GM21825 (cell line): Measurements from ENCODE around the gene SLC66A2.

Experiments used
- ATAC-seq: cut with Tn5 transposase; IDR thresholded peaks from one replicate; pipeline ENCODE4 v1.9.1; 2021; ENCODE audit warnings: mild to moderate bottlenecking, moderate library complexity; ENCODE audit not compliant: unreplicated experiment

Gene SLC66A2

GRCh38 chr18:79921984-79922965 lies 29.2 kb downstream of the SLC66A2 start:
- no peak for ATAC-seq

- no peak for ATAC-seq
These were observed 32.4 kb downstream of the SLC66A2 start for GRCh38 chr18:79919089-79919488.

DNA sequence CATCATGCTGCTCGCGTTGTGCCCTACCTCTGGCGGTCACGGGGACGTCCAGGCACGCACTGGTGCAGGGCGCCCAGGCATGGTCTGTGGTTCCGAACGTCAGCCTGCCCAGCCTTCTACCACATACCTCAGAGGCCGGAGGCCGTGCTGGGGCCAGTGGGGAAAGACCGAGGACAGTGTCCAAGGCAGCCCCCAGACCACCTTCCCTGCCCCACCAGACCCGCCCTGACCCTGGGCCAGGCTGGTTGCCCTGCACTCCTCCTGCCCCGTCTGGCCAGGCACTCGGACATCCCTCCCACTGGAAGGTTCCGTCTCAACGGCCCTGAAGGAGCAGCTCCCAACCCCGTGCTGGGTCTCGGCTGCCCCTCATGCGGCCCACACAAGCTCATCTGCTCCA lies 32.8 kb downstream of the SLC66A2 start:
- no peak for ATAC-seq

- no peak for ATAC-seq
These were observed 33.4 kb downstream of the SLC66A2 start for GRCh38 chr18:79917853-79918614.

GRCh38 chr18:79917169-79917852 lies 34.1 kb downstream of the SLC66A2 start:
- no peak for ATAC-seq

DNA sequence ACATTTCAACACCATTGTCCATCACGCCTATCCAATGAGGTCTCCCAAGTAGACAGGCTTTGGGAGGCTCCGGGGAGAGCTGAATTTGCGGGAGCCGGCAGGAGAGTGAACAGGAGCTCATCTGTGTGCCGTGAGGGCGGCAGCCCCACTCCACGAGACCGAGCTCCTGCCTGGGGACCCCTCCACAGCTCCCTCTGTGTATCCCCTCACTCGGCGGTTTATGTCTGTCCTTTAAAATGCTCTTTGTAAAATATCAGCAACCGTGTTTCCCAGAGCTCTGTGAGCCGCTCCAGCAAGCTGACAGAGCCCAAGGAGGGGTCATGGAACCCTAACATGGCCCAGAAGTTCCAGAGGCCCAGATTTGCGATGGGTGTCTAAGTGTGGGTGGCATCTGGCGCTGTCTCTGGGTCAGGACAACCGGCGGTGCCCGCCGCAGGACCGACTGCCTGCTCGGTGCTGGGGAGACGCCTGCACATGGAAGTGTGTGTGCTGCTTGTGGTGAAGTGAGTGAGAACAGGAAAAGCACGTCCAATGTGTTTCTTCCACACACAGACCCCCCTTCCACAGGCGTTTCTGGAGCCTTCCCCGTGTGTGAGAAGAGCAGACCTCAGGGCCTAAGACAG lies 34.8 kb downstream of the SLC66A2 start:
- no peak for ATAC-seq

DNA sequence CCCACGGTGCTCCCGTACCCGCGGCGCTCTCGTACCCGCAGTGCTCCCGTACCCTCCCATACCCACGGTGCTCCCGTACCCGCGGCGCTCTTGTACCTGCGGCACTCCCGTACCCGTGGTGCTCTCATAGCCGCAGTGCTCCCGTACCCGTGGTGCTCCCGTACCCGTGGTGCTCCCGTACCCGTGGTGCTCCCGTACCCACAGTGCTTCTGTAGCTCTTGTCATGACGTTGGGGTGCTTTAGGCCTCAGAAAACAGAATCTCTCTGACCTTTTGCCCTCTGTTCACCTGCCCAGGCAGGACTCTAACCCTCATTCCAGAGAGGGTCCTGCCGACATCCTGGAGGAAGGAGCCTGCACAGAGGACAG lies 35.3 kb downstream of the SLC66A2 start:
- ATAC-seq: no peak

DNA sequence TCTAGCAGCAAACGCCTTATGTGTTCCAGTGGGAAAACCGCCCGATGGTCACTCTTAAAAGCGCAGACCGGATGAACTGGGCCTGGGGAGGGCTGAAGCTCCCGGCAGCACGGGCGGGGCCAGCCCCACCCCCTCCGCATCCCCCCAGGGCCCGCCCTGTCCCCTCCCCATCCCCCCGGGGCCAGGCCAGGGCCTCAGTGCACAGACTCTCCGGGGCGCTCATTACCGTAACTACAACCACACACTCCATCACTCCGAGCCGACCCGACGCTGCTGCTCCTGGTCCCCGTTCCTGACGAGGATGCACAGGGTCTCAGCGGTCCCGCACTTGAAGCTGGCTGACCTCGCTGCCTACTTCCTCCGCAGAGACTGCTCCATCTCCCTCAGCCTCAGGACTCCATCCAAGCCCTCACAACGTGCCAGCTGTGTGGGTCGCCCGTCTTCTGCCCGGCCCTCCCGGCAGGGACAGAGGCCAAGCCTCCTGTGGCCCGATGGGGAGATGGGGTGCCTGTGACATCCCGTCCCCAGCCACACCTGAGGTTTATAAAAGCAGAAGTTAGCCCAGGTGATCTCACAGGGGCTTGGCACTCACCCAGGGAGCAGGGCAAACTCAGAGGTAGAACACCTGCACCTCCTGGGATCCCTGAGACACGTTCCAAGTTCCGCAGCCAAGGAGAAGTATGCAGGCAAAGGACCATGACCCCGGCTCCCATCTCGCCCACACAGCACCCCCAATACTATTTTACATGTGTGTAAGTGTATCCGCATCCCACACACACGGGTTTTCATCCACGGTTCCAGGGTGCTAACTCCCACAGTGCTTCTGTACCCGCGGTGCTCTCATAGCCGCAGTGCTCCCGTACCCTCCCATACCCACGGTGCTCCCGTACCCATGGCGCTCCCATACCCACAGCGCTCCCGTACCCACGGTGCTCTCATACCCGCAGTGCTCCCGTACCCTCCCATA lies 36.0 kb downstream of the SLC66A2 start:
- ATAC-seq: no peak

- no peak for ATAC-seq
These were observed 36.8 kb downstream of the SLC66A2 start for GRCh38 chr18:79914614-79915160.

GRCh38 chr18:79912994-79913831 lies 38.2 kb downstream of the SLC66A2 start:
- ATAC-seq: no peak

DNA sequence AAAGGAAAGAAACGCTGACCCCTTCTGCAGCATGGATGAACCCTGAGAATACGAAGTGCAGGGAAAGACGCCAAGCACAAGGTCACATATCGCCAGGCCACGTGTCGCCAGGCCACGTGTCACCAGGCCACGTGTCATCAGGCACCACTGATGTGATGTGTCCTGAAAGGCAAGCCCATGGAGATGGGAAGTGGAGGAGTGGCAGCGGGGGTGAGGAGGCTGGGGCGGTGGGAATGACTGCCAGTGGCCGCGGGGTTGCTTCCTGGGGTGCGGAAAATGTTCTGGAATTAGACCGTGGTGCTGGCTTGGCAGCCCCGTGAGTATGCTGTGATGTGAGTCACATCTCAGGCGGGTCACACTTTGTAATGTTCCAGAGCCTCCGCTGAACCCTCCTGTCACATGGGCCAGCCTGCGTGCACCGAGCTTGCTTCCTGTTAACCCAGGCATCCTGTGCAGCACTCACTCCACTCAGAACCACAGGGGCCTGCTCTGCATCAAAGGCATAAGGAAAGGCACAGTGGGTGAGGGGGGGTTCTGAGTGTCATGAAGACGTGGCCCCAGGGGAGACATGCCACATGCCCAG lies 39.0 kb downstream of the SLC66A2 start:
- no peak for ATAC-seq

DNA sequence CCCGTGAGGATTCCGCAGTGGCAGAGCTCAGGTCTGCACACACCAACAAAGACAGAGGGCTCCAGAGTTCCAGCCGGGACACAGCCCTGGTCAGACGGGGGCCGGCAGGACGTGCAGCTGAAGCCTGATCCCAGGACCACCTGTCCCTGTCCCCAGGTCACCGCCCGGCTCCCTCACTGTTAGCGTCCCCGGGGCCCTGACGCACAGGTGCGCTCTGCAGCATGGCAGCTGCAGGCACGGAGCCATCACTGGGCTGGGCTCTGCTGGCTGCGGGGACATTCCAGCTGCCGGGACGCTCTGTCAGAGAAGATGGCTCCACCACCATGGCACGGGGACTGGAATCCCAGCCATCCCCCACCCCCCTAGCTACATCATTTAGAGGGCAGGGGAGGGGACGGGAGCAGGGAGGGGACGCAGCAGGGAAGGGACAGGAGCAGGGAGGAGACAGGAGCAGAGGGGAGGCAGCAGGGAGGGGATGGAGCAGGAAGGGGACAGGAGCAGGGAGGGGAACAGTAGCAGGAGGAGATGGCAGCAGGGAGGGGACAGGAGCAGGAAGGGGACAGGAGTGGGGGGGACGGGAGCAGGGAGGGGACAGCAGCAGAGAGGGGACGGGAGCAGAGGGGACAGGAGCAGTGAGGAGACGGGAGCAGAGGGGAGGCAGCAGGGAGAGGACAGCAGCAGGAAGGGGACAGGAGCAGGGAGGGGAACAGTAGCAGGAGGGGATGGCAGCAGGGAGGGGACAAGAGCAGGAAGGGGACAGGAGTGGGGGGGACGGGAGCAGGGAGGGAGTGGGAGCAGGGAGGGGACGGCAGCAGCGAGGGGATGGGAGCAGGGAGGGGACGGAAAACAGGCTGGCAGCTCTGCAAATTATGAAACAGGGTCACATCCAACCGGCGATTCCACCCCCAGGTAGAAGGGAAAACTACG lies 39.8 kb downstream of the SLC66A2 start:
- no peak for ATAC-seq

DNA sequence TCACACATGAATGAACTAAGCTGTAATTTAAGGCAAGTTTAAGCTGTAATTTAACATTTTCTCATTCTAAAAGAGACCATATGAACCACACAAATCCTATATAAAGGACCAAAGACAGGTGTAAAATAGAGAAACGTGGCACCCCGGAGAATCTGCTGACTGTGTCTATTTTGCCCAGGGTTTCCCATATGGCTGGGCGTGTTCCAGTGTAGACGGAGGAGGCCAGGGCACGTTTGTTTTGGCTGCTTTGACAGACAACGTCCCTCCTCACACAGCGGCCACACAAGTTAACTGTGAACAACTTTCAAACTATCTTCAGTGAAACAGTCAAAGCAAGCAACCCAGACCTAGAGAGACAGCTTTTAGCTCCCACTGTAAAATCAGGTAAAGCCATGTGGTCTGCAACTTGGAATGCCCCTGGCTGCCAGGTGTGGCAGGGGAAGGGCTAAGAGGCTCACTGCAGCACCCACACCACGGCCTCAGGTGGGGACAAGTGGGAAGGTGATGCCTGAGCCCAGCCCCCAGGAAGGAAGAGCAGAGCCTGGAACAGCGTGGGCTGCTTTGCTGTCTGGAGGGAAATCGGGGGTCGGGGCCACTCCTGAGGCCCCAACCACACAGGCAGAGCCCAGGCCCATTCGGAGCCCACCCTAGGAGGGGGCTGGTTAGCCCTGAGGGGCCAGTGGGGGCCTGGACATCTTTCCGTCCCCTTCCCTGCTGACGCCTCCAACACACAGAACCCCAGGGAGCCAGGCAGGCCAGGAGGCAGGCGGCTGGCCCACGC lies 40.7 kb downstream of the SLC66A2 start:
- ATAC-seq: no peak

DNA sequence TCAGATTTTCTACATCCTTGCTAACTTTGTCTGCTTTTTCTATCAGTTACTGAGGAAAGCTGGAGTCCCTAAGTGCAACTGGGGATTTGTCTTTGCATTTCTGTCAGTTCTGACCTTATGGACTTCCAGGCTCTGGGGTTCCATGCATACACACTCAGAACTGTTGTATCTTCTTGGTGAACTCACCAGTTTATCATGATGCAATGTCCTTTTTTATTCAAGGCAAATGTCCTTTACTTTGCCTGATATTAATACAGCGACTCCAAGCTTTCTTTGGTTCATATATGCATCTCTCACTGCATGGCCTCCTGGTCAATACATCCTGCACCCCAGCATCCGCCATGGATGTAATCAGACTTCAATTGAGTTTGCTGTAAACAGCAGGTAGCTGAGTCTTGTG lies 44.7 kb downstream of the SLC66A2 start:
- ATAC-seq: no peak

DNA sequence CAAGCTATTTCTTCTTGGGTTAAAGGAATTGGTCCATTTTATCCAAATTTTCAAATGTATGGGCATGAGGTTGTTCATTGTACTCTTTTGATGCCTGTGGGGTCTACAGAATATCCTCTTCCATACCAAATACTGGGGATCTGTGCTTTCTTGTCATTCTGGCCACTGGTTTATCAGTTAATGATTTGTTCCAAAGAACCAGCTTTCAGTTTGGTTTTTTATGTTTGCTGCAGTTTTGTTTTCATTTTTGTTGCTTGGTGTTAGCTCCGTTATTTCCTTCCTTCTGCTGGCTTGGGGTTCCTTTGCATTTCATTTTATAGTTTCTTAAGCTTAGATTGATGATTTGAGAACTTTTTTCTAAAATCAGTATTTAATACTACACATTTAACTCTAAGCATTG lies 45.5 kb downstream of the SLC66A2 start:
- no peak for ATAC-seq

DNA sequence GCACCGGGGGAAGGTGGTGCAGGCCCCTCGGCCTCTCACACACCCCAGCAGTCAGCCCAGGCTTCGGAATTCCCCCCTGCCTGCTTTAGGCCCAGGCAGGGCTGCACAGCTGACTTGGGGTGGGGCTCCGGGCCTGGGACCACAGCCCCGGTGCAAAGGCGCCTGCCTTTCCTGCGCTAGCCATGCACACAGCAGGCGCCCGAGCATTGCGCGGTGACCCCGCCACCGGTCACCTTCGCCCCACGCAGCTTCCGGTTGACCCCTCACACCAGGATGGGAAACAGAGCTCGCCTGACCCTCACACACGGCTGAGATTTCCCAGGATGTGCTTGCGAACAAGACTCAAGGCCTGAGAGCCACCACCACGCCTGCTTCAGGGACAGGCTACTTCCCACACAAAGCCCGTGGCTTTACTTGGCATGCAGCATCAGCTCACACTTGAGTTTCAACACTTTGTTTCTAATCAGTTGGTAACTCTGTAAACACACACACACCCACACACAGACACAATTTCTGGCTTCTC lies 46.0 kb downstream of the SLC66A2 start:
- ATAC-seq: no peak
